Measurements from ENCODE around the gene POLH. TPM values are rescaled to one million over a fixed set of nuclear protein-coding genes. Genes with fewer than 3 reads are reported as not detected.

POLH gene
- total RNA-seq, 3 donors from 2014 or later, result 12.0 to 17.1 (median 14.2) TPM

Other genes with a start within 250 kb of the POLH start
- 10 to 100 TPM; 12.4 to 24.3 (median 16.9) TPM for gene ZNF318, start 206.5 kb upstream of the POLH start, total RNA-seq
- 10 to 100 TPM; 25.3 to 43.3 (median 37.4) TPM for gene ABCC10, start 148.6 kb upstream of the POLH start, total RNA-seq
- under 1 TPM in 1 of 3 donors, not detected in 2; 0.47 TPM for gene DLK2, start 120.6 kb upstream of the POLH start, total RNA-seq
- 10 to 100 TPM; 20.8 to 33.8 (median 26.3) TPM for gene TJAP1, start 98.6 kb upstream of the POLH start, total RNA-seq
- 1 to 10 TPM in 1 of 3 donors, under 1 TPM in 2; 0.23 to 1.2 (median 0.46) TPM for gene LRRC73, start 65.8 kb upstream of the POLH start, total RNA-seq
- 100 to 1,000 TPM in 2 of 3 donors, 10 to 100 TPM in 1; 88.4 to 131 (median 105) TPM for gene YIPF3, start 59.3 kb upstream of the POLH start, total RNA-seq
- 10 to 100 TPM; 27.5 to 29.8 (median 27.9) TPM for gene POLR1C, start 59.1 kb upstream of the POLH start, total RNA-seq
- gene XPO5, start 147 bp upstream of the POLH start, total RNA-seq, result 10 to 100 TPM; 24.0 to 29.4 (median 29.2) TPM
- 100 to 1,000 TPM in 1 of 3 donors, 10 to 100 TPM in 2; 61.1 to 100 (median 82.1) TPM for gene GTPBP2, start 53.1 kb downstream of the POLH start, total RNA-seq
- gene MAD2L1BP, start 59.7 kb downstream of the POLH start, total RNA-seq, result 10 to 100 TPM; 25.7 to 51.4 (median 41.4) TPM
- gene RSPH9, start 68.9 kb downstream of the POLH start, total RNA-seq, result under 1 TPM in 1 of 3 donors, not detected in 2; 0.12 TPM
- 10 to 100 TPM; 36.9 to 65.7 (median 61.9) TPM for gene MRPS18A, start 111.6 kb downstream of the POLH start, total RNA-seq
- gene VEGFA, start 194.0 kb downstream of the POLH start, total RNA-seq, result 100 to 1,000 TPM in 1 of 3 donors, 10 to 100 TPM in 2; 89.4 to 165 (median 94.7) TPM